ENCODE data around the gene NEK11. TPM values are rescaled to one million over a fixed set of nuclear protein-coding genes. Genes with fewer than 3 reads are reported as not detected.

The NEK11 gene
- total RNA-seq, 1 donor from 2014 or later, result 1.1 TPM

- Mint-ChIP-seq H3K27me3 (no peaks in the 10 kb centered on the region), H3K4me3 (no peak overlapping the region), H3K27ac (no peak overlapping the region), H3K36me3 (ENCODE audit: low read depth) (no peaks in the 10 kb centered on the region), H3K4me1 (no peaks in the 10 kb centered on the region), H3K9me3 (no peaks in the 10 kb centered on the region)
- intact Hi-C loops (cut with micrococcal nuclease), result no loop called here
- no peak for DNase-seq
These were observed 166.0 kb downstream of the NEK11 start for GRCh38 chr3:131192701-131193100.

DNA sequence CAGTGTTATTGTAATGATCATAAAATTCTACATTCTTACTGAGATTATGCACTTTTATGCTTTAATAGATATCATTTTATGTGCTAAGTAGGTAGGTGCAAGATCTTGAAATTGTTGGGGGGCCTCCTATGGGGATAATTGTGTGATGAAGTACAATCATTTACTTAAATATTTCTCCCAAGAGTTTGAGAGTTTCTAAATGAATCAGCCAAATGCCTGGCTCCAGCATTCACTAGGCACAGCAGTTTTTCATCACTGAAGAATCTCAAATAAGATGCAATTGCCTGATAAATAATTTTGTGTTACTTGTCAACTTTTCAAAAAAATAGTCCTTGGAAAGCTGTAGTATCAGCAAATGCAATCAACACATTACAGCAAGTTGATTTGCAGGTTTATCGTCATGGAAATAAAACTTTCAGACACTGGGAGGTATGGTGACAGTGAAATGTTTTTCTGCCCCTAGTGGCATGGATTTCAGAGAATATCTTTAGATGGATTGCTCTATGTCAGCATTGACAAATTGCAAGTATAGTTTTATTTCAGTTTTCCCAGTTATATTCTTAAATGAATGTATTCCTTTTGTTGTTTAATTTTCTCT is 167.1 kb downstream of the NEK11 start:
- H3K9me3 Mint-ChIP-seq, result no peaks in the 10 kb centered on the region
- no peaks in the 10 kb centered on the region for H3K36me3 Mint-ChIP-seq (ENCODE audit: low read depth)
- no peak overlapping the region for H3K4me3 Mint-ChIP-seq
- DNase-seq, result no peak
- H3K27ac Mint-ChIP-seq, result no peak overlapping the region
- H3K27me3 Mint-ChIP-seq, result no peaks in the 10 kb centered on the region
- no peaks in the 10 kb centered on the region for H3K4me1 Mint-ChIP-seq
- intact Hi-C loops (cut with micrococcal nuclease), result no loop called here

GRCh38 chr3:131194816-131195215 is 168.1 kb downstream of the NEK11 start:
- DNase-seq, result peak; percentile 8
- H3K9me3 Mint-ChIP-seq, result no peaks in the 10 kb centered on the region
- no peaks in the 10 kb centered on the region for H3K4me1 Mint-ChIP-seq
- no peaks in the 10 kb centered on the region for H3K27me3 Mint-ChIP-seq
- intact Hi-C loops (cut with micrococcal nuclease), result no loop called here
- H3K36me3 Mint-ChIP-seq (ENCODE audit: low read depth), result no peaks in the 10 kb centered on the region
- H3K27ac Mint-ChIP-seq, result no peak overlapping the region
- no peak overlapping the region for H3K4me3 Mint-ChIP-seq

GRCh38 chr3:131200636-131201199 is 174.0 kb downstream of the NEK11 start:
- Mint-ChIP-seq H3K36me3 (ENCODE audit: low read depth) (no peaks in the 10 kb centered on the region), H3K4me1 (no peaks in the 10 kb centered on the region), H3K27ac (no peak overlapping the region), H3K4me3 (no peak overlapping the region), H3K9me3 (no peaks in the 10 kb centered on the region), H3K27me3 (no peaks in the 10 kb centered on the region)
- peak; percentile 2 for DNase-seq
- intact Hi-C loops (cut with micrococcal nuclease), result no loop called here

GRCh38 chr3:131216330-131216729 is 189.7 kb downstream of the NEK11 start:
- intact Hi-C loops (cut with micrococcal nuclease), result no loop called here
- H3K4me1 Mint-ChIP-seq, result no peaks in the 10 kb centered on the region
- H3K4me3 Mint-ChIP-seq, result no peak overlapping the region
- no peak overlapping the region for H3K27ac Mint-ChIP-seq
- no peak for DNase-seq
- no peaks in the 10 kb centered on the region for H3K27me3 Mint-ChIP-seq
- H3K36me3 Mint-ChIP-seq (ENCODE audit: low read depth), result no peaks in the 10 kb centered on the region
- H3K9me3 Mint-ChIP-seq, result no peaks in the 10 kb centered on the region

DNA sequence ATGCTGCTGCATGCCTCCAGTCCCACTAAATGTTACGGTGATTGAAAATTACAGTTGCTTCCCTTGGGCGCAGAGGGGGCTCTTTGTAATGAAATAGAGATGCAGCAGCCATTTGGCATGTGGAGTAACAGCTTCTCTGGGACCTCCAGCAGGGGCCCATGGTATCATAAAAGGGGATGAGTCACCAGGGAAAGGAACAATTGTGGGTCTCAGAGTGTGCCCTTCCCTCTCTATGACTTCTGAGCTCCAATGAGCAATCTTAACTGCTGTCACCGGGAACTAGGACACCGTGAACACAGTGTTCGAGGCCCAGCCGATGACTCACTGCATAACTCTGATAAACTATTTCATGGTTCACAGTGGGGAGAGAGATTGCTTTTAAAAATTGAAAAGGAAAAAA is 190.1 kb downstream of the NEK11 start:
- Mint-ChIP-seq H3K27me3 (no peaks in the 10 kb centered on the region), H3K4me3 (no peak overlapping the region), H3K27ac (no peak overlapping the region), H3K4me1 (no peaks in the 10 kb centered on the region), H3K36me3 (ENCODE audit: low read depth) (no peaks in the 10 kb centered on the region), H3K9me3 (no peaks in the 10 kb centered on the region)
- no peak for DNase-seq
- intact Hi-C loops (cut with micrococcal nuclease), result no loop called here

- H3K4me1 Mint-ChIP-seq, result no peaks in the 10 kb centered on the region
- H3K4me3 Mint-ChIP-seq, result no peak overlapping the region
- intact Hi-C loops (cut with micrococcal nuclease), result no loop called here
- H3K36me3 Mint-ChIP-seq (ENCODE audit: low read depth), result no peaks in the 10 kb centered on the region
- no peak overlapping the region for H3K27ac Mint-ChIP-seq
- no peaks in the 10 kb centered on the region for H3K9me3 Mint-ChIP-seq
- DNase-seq, result no peak
- no peaks in the 10 kb centered on the region for H3K27me3 Mint-ChIP-seq
These were observed 190.6 kb downstream of the NEK11 start for GRCh38 chr3:131217296-131217741.

DNA sequence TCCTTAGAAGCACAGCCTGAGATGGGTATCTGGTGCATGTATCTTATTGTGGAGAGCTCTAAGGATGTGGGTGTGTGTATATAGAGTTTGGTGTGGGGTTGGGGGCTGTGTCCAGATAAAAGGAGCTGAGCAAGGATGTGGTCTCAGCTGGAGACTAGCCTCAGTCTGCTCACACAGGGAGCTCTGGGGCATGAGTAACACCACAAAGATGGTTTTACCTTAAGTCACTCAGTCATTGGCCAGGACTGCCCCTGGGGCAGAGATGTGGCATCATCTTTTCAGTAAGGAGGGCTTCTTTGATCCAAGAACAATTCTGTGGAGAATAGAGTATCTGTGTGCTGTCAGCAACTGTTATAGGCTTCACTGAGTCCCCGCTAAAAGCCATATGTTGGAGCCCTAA is 191.5 kb downstream of the NEK11 start:
- Mint-ChIP-seq H3K9me3 (no peaks in the 10 kb centered on the region), H3K27me3 (no peaks in the 10 kb centered on the region), H3K4me1 (no peaks in the 10 kb centered on the region), H3K36me3 (ENCODE audit: low read depth) (no peaks in the 10 kb centered on the region), H3K4me3 (no peak overlapping the region), H3K27ac (no peak overlapping the region)
- intact Hi-C loops (cut with micrococcal nuclease), result no loop called here
- DNase-seq, result no peak

GRCh38 chr3:131221731-131222130 is 195.1 kb downstream of the NEK11 start:
- H3K4me1 Mint-ChIP-seq, result no peaks in the 10 kb centered on the region
- H3K9me3 Mint-ChIP-seq, result no peaks in the 10 kb centered on the region
- no peak for DNase-seq
- H3K27ac Mint-ChIP-seq, result no peak overlapping the region
- H3K36me3 Mint-ChIP-seq (ENCODE audit: low read depth), result no peaks in the 10 kb centered on the region
- no peaks in the 10 kb centered on the region for H3K27me3 Mint-ChIP-seq
- intact Hi-C loops (cut with micrococcal nuclease), result no loop called here
- no peak overlapping the region for H3K4me3 Mint-ChIP-seq

- H3K36me3 Mint-ChIP-seq (ENCODE audit: low read depth), result no peaks in the 10 kb centered on the region
- no peak for DNase-seq
- no peaks in the 10 kb centered on the region for H3K9me3 Mint-ChIP-seq
- H3K27ac Mint-ChIP-seq, result no peak overlapping the region
- no peak overlapping the region for H3K4me3 Mint-ChIP-seq
- no peaks in the 10 kb centered on the region for H3K4me1 Mint-ChIP-seq
- intact Hi-C loops (cut with micrococcal nuclease), result no loop called here
- no peaks in the 10 kb centered on the region for H3K27me3 Mint-ChIP-seq
These were observed 195.9 kb downstream of the NEK11 start for GRCh38 chr3:131222599-131222998.

DNA sequence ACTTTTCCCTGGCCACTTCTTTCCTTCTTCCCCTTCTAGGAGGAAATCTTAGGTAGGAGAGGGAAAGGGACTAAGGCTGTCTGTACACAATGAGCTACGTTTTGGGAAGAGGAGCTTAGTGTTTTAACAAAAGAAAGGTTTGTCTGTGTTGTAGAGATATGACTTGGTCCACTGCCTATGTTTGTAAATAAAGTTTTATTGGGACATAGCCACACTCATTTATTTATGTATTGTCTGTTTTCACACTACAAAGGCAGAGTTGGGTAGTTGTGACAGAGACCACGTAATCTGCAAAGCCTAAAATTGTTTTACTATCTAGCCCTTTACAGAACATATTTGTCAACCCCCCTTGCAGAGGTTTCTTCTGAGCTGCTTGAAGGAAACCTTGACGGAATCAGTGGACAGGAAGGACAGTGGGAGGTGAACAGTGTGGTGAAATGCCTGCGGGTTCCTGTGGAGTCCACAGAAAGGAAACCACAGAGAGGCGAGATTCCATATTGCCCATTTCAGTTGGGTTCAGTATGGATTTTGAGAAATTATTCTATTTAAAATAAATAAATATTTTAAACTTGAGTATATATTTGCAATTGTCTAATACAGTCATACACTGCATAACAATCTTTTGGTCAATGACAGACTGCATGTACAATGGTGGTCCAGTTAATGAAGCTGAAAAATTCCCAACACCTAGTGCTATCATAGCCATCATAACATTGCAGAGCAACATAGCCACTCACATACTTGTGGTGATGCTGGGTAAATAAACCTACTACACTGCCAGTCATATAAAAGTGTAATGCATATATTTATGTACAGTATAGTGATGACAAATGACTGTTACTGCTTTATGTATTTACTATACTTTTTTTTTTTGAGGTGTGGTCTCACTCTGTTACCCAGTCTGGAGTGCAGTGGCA is 197.0 kb downstream of the NEK11 start:
- Mint-ChIP-seq H3K36me3 (ENCODE audit: low read depth) (no peaks in the 10 kb centered on the region), H3K27me3 (no peaks in the 10 kb centered on the region), H3K4me1 (no peaks in the 10 kb centered on the region), H3K27ac (no peak overlapping the region), H3K9me3 (no peaks in the 10 kb centered on the region), H3K4me3 (no peak overlapping the region)
- DNase-seq, result no peak
- intact Hi-C loops (cut with micrococcal nuclease), result no loop called here

GRCh38 chr3:131224886-131225550 is 198.3 kb downstream of the NEK11 start:
- no peak overlapping the region for H3K27ac Mint-ChIP-seq
- no peaks in the 10 kb centered on the region for H3K36me3 Mint-ChIP-seq (ENCODE audit: low read depth)
- H3K27me3 Mint-ChIP-seq, result no peaks in the 10 kb centered on the region
- intact Hi-C loops (cut with micrococcal nuclease), result no loop called here
- H3K4me3 Mint-ChIP-seq, result no peak overlapping the region
- DNase-seq, result no peak
- H3K4me1 Mint-ChIP-seq, result no peaks in the 10 kb centered on the region
- H3K9me3 Mint-ChIP-seq, result no peaks in the 10 kb centered on the region

GRCh38 chr3:131228522-131228921 is 201.8 kb downstream of the NEK11 start:
- DNase-seq, result no peak
- no peaks in the 10 kb centered on the region for H3K4me1 Mint-ChIP-seq
- H3K4me3 Mint-ChIP-seq, result no peak overlapping the region
- no peaks in the 10 kb centered on the region for H3K36me3 Mint-ChIP-seq (ENCODE audit: low read depth)
- H3K27me3 Mint-ChIP-seq, result no peaks in the 10 kb centered on the region
- intact Hi-C loops (cut with micrococcal nuclease), result no loop called here
- H3K9me3 Mint-ChIP-seq, result no peaks in the 10 kb centered on the region
- no peak overlapping the region for H3K27ac Mint-ChIP-seq

Data from activated CD4-positive, alpha-beta T cell treated with anti-CD3 and anti-CD28 coated beads, Interleukin-2, amount 10 ng/mL, durations not matched to agents 24 days and 14 days (primary cell).